Glomerular endothelial cell (primary cell): Measurements from ENCODE around the gene KPNA1. TPM values are rescaled to one million over a fixed set of nuclear protein-coding genes. Genes with fewer than 3 reads are reported as not detected.

Experiments used
- DNase-seq: peaks from one replicate; pipeline ENCODE4 v3.0.0-alpha.2; 2011; ENCODE audit warnings: low read depth, low spot score; ENCODE audit errors: extremely low read depth
- total RNA-seq: library from RNA; depleted of rRNA; stranded (reverse); fragments of >200 nt; gene quantifications from 2 replicates; pipeline ENCODE4 v1.2.3, GENCODE V29; 2015

The KPNA1 gene
- total RNA-seq, 1 donor from 2014 or later: 45.1 TPM

DNA sequence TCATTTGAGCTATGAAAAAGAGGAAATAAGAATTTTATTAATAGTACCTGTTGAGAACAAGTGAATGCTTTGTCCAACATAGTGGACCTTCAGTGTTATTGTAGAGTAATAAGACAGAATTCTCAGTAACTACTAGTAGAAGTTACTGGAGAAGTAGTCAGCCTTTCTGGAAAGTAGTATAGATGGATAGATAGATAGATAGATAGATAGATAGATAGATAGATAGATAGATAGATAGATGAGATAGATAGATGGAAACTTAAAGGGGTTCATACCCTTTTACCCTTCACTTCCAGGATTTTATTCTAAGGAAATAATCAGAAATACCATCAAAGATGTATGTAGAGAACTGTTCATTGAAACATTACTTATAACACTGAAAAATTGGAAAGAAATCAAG is 125.5 kb downstream of the KPNA1 start:
- no peak for DNase-seq

DNA sequence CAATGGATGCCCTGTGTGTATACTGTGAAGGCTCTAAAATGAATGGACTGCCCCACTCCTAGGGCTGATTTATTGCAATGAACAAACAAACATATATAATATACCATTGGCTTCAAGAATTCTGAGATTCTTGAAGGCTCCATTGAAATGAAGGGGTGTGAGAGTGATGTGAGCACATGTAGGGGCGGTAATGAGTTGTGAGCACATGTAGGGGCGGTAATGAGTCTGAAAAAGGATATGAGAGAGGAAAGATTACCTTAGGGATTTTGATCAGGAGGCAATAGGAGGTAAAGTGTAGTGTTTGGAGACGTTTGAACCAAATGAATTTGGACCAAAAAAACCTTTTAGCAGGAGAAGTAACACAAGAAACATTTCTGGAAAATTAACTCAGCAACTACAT is 127.0 kb downstream of the KPNA1 start:
- DNase-seq: no peak

DNA sequence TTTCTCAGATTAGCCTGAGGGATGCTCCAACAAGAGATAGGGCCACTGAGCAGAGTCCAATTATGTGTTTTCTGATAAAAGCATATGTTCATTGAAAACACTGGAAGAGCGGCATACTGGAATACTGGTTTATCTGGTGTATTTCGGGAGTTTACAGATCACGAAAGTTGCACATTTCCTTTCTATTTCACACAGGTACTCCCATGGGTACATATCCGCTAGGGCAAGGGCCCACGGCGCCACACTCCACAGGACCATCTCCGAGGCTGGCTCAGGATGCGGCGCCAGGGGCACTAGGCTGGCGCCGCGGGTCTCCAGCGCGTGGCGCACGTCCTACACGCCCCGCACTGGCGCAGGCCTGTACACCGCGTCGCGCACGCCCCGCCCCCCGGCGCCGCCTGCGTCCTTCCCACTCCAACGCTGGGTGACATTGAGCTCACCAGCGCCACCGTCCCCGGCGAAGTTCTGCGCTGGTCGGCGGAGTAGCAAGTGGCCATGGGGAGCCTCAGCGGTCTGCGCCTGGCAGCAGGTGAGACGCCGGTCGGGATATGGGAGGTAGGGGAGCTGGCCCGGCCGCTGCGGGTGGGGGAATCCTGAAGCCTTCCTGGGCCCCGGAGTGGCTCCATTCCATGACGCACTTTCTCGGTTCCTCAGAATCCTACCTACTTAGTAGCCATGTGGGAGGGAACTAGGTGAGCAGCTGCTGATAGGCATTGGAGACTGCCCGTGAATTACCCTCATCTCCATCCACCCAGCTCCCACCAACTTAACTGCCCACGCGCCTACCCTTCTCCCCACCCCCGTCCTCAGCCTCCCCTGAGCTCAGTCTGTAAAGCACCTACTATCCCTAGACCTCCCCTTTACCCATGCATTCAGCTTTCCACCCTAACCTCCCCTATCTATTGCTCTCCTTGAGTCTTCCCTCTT is 130.7 kb downstream of the KPNA1 start, which contains the start of gene FAM162A:
Gene FAM162A, plus strand, starts transcription at position 412 of the 927 bp plus-strand sequence. Its CDS starts 84 bp downstream, at position 496.
- no peak for DNase-seq

DNA sequence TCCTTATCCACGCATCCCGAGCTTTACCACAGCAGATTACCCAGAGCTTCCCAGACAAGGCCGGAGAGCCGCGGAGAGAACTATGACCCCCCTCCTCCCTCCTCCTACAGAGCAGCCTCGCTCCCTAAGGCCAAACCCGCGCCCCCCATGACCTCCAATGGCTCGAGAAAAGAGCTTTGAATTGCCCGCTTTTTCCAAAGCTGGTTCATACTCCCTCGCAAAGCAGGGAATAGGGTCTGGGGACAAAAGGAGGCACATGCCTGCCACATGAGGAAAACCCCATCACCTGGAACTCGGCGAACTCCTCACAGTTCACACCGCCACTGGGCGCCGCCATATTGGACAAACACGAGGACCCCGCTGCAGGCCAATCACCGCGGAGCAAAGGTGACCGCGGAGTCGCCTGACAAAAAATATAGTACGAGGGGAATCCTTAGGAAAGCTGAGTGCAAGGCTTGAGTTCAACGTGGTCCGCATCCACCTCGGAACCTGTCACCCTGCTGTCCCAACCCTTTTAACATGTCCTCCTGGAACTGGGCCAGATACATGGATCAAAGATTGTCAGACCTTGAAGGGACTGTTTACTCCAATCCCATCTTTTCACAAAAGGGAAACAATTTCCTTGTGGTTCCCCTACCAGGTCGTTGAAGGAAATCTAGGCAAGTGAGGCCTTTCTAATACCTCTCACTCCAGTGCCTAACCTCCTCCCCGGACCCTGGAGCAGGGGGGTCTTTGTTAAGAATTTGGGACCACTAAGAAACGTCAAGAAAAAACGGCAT is 131.7 kb downstream of the KPNA1 start, which contains the start of gene MIX23:
Gene MIX23, minus strand, starts transcription at position 344 of the 779 bp plus-strand sequence. Its CDS starts 7 bp downstream, at position 337.
- peak; percentile 44 for DNase-seq

DNA sequence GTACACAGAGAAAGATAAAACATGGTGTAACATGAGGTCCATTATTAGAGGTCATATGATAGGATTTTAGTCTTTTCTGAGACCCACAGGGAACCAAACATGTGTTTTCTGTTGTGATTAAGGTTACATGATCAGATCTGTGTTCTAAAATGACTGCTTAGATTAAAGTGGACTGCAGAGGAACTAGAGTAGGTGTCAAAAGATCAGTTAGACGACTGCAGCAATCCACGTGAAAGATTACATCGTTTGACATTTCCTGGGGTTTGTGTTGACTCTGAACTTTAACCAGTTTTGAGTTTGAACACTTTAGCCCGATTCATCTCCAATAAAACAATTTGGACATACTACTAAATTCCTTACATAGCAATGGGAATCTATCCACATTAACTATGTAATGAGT is 136.8 kb downstream of the KPNA1 start:
- DNase-seq: no peak

DNA sequence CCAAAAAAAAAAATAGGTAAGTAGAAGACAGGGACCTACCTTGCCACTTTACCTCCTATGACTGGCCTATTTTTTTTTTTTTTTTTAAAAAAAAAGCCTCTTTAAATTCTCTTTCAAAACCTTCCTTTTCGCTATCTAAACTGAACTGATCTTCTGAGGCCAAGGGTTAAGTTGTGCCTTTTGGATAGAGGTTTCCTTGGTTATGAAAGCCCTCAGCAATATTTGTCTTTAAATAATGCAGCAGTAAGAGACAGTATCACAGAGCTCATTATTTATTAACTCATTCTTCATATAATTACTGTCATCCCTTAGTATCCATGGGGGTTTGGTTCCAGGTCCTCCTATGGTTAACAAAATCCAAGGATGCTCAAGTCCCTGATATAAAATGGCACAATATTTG is 140.7 kb downstream of the KPNA1 start:
- DNase-seq: no peak

Other genes with a start within 250 kb of the KPNA1 start
- not detected in 2 replicates for gene CSTA, start 189.7 kb downstream of the KPNA1 start, total RNA-seq
- 18.3 and 18.9 TPM in 2 replicates for gene MIX23, start 131.7 kb downstream of the KPNA1 start, total RNA-seq
- 13.7 and 27.7 TPM in 2 replicates for gene FAM162A, start 130.8 kb downstream of the KPNA1 start, total RNA-seq
- 3.5 and 3.9 TPM in 2 replicates for gene WDR5B, start 98.9 kb downstream of the KPNA1 start, total RNA-seq
- gene PARP9, start 49.4 kb upstream of the KPNA1 start, total RNA-seq: 20.5 and 37.9 TPM in 2 replicates
- 43.0 and 48.7 TPM in 2 replicates for gene DTX3L, start 49.4 kb upstream of the KPNA1 start, total RNA-seq
- 1.1 and 4.3 TPM in 2 replicates for gene PARP15, start 62.7 kb upstream of the KPNA1 start, total RNA-seq
- gene PARP14, start 165.9 kb upstream of the KPNA1 start, total RNA-seq: 82.4 and 134 TPM in 2 replicates